Sigmoid colon (tissue), 7 donors: ENCODE results near the gene OAS2. TPM values are rescaled to one million over a fixed set of nuclear protein-coding genes. Genes with fewer than 3 reads are reported as not detected.
A peak's percentile ranks its signal among the peaks of the same experiment; 100 is the strongest.
"Not testable (repeated sequence)": the region's sequence is repeated elsewhere in the genome, so short reads cannot be mapped to it uniquely, and the experiment has no call there.

Experiments used
- DNase-seq: peaks from one replicate; pipeline ENCODE4 v3.0.0-alpha.2; 2019
- H3K27ac ChIP-seq, 4 donors: fragments of 200-600 bp; sonication (generic); one replicate each; pipeline ENCODE4 v1.5.1; 2016 to 2019; ENCODE audit warnings: mild to moderate bottlenecking in 1 of 4
- H3K27me3 ChIP-seq, 3 donors: fragments of 200-600 bp; sonication (generic); one replicate each; pipeline ENCODE4 v1.5.1; 2019; ENCODE audit warnings: mild to moderate bottlenecking in 1 of 3
- H3K36me3 ChIP-seq, 4 donors: fragments of 200-600 bp; sonication (generic); one replicate each; pipeline ENCODE4 v1.5.1; 2016 to 2019
- H3K4me1 ChIP-seq, 4 donors: fragments of 200-600 bp; sonication (generic); one replicate each; pipeline ENCODE4 v1.5.1; 2017 to 2019
- H3K4me3 ChIP-seq, 4 donors: fragments of 200-600 bp; sonication (generic); one replicate each; pipeline ENCODE4 v1.5.1; 2017 to 2019; ENCODE audit warnings: mild to moderate bottlenecking in 2 of 4, moderate library complexity in 1 of 4
- H3K9me3 ChIP-seq, 4 donors: fragments of 200-600 bp in 3 of 4; sonication (generic) in 3 of 4; one replicate each; pipeline versions ENCODE4 v1.5.1 to v1.6.1; 2013 to 2019
- EP300 ChIP-seq, 4 donors: sonication (generic); formaldehyde crosslinking; IDR thresholded peaks; one replicate each; pipeline ENCODE4 v1.6.1; 2017; ENCODE audit warnings: antibody characterized with exemption in 4 of 4
- POLR2A ChIP-seq, 2 donors: fragments of 450-650 bp; IDR thresholded peaks; one replicate each; pipeline ENCODE4 v1.6.1; 2016; ENCODE audit warnings: antibody characterized with exemption in 2 of 2, mild to moderate bottlenecking in 2 of 2, moderate library complexity in 2 of 2
- POLR2AphosphoS5 ChIP-seq, 4 donors: sonication (generic); formaldehyde crosslinking; IDR thresholded peaks; one replicate each; pipeline ENCODE4 v1.6.1; 2017; ENCODE audit warnings: antibody characterized with exemption in 4 of 4
- WGBS, 2 donors: extraction: QIAGEN DNeasy Blood & Tissue Kit; methylation state at CpG; one replicate each; pipeline ENCODE4 v1.1.7; 2013; 5-methylcytosine and 5-hydroxymethylcytosine counted together
- intact Hi-C: fragments of 100-400 bp; cut with DNase I; formaldehyde crosslinking; loops from one replicate; pipeline ENCODE4 v1.15.1; 2023
- polyA plus RNA-seq, 3 donors: library from polyadenylated mRNA; stranded (reverse); fragments of 200-250 nt; gene quantifications; one replicate each; pipeline ENCODE4 v1.2.3, GENCODE V29; 2013
- total RNA-seq, 4 donors: library from RNA; depleted of rRNA; stranded (reverse); fragments of >200 nt; gene quantifications; one replicate each; pipeline ENCODE4 v1.1.0, GENCODE V29; 2016
- TF ChIP-seq, protein P1 (sequence below), 4 experiments: fragments of 450-650 bp in 3 of 4; fragments of 200-600 bp in 1 of 4; IDR thresholded peaks; one replicate each; pipeline ENCODE4 v1.5.1; 2016 to 2019; ENCODE audit warnings: antibody characterized with exemption in 4 of 4, mild to moderate bottlenecking in 3 of 4, moderate library complexity in 2 of 4
- donor health status: healthy with polysubstance abuse.
- donor health status: Bipolar disorder and iron deficiency.
- donor health status: healthy.

The OAS2 gene
- total and polyA plus RNA-seq, 7 donors: 2.0 to 28.8 (median 3.9) TPM

DNA sequence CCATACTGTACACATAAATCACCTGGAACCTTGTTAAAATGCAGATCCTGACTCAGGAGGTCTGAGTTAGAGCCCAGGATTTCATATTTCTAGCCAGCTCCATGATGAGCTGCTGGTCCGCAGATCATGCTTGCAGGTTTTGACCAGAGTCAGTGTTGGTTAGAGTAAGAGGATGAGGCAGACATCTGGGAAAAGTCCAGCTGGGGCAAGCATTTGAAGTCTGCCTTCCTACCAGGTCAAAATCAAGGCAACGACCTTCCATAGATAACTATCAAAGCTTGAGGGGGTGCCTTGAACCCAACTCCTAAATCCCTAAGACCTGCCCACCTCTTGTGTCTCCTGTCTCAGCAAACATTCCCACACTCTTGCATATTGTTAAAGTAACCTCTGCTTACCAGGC, 9.2 kb downstream of the OAS2 start:
- no peak overlapping the region for H3K4me3 ChIP-seq
- intact Hi-C loops: no loop called here
- no peak overlapping the region for H3K27ac ChIP-seq
- no peaks in the 10 kb centered on the region for H3K36me3 ChIP-seq
- H3K9me3 ChIP-seq: peaks cover 3 to 8% (median 4%) of the 10 kb centered on the region in 4 donors
- TF ChIP-seq POLR2A (IDR thresholded peaks at IDR 0.05): no peak
- no peaks in the 10 kb centered on the region for H3K27me3 ChIP-seq
- no peak for DNase-seq
- 82 to 94% methylated on average over 2 of the region's 2 CpGs for WGBS, 2 donors
- no peaks in the 10 kb centered on the region for H3K4me1 ChIP-seq

GRCh38 chr12:112988224-112988623, 9.9 kb downstream of the OAS2 start:
- H3K4me1 ChIP-seq: no peaks in the 10 kb centered on the region
- no peaks in the 10 kb centered on the region for H3K27me3 ChIP-seq
- no peak for DNase-seq
- no peak overlapping the region for H3K4me3 ChIP-seq
- intact Hi-C loops: no loop called here
- H3K36me3 ChIP-seq: no peaks in the 10 kb centered on the region
- TF ChIP-seq, protein P1, sequence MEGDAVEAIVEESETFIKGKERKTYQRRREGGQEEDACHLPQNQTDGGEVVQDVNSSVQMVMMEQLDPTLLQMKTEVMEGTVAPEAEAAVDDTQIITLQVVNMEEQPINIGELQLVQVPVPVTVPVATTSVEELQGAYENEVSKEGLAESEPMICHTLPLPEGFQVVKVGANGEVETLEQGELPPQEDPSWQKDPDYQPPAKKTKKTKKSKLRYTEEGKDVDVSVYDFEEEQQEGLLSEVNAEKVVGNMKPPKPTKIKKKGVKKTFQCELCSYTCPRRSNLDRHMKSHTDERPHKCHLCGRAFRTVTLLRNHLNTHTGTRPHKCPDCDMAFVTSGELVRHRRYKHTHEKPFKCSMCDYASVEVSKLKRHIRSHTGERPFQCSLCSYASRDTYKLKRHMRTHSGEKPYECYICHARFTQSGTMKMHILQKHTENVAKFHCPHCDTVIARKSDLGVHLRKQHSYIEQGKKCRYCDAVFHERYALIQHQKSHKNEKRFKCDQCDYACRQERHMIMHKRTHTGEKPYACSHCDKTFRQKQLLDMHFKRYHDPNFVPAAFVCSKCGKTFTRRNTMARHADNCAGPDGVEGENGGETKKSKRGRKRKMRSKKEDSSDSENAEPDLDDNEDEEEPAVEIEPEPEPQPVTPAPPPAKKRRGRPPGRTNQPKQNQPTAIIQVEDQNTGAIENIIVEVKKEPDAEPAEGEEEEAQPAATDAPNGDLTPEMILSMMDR (IDR thresholded peaks at IDR 0.05): no peak
- TF ChIP-seq POLR2AphosphoS5 (IDR thresholded peaks at IDR 0.05) (no peak), EP300 (IDR thresholded peaks at IDR 0.05) (no peak), POLR2A (IDR thresholded peaks at IDR 0.05) (no peak)
- no peak overlapping the region for H3K27ac ChIP-seq
- peaks cover 3 to 8% (median 4%) of the 10 kb centered on the region in 4 donors for H3K9me3 ChIP-seq
- 37 to 42% methylated on average over 3 of the region's 3 CpGs for WGBS, 2 donors

GRCh38 chr12:112988823-112989385, 10.6 kb downstream of the OAS2 start:
- 88 to 91% methylated on average over 3 of the region's 3 CpGs for WGBS, 2 donors
- DNase-seq, intact Hi-C loops: not testable (repeated sequence)

DNA sequence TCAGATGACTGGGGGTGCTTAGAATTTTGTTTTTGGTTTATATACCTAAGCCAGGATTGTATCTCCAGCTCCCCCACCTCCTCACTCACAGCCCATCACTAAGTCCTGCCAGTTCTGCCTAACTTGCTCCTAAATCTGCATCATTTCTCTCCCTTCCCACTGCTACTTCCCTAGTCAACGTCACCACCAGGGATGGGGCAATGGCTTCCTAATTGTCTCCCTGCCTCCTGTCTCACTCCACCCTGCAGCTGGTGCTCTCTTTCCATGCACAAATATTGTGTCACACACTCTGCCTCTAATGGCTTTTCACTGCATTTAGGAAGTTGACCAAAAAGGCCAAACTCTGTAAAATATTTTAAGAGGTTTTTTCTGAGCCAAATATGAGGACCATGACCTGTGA, 11.5 kb downstream of the OAS2 start:
- Histone ChIP-seq H3K36me3 (no peaks in the 10 kb centered on the region), H3K4me1 (no peaks in the 10 kb centered on the region), H3K4me3 (no peak overlapping the region), H3K9me3 (peaks cover 0 to 3% (median 1%) of the 10 kb centered on the region in 4 donors), H3K27ac (no peak overlapping the region), H3K27me3 (no peaks in the 10 kb centered on the region)
- TF ChIP-seq, protein P1 (IDR thresholded peaks at IDR 0.05): no peak
- TF ChIP-seq POLR2AphosphoS5 (IDR thresholded peaks at IDR 0.05) (no peak), EP300 (IDR thresholded peaks at IDR 0.05) (no peak), POLR2A (IDR thresholded peaks at IDR 0.05) (no peak)
- intact Hi-C loops: no loop called here
- WGBS, 2 donors: 71 to 72% methylated on average over 1 of the region's 1 CpG
- DNase-seq: no peak

More at GRCh38 chr12:112988823-112989385, 10.6 kb downstream of the OAS2 start:
- not testable (repeated sequence) for H3K27ac ChIP-seq, H3K9me3 ChIP-seq, H3K36me3 ChIP-seq, H3K4me3 ChIP-seq, H3K4me1 ChIP-seq, H3K27me3 ChIP-seq

DNA sequence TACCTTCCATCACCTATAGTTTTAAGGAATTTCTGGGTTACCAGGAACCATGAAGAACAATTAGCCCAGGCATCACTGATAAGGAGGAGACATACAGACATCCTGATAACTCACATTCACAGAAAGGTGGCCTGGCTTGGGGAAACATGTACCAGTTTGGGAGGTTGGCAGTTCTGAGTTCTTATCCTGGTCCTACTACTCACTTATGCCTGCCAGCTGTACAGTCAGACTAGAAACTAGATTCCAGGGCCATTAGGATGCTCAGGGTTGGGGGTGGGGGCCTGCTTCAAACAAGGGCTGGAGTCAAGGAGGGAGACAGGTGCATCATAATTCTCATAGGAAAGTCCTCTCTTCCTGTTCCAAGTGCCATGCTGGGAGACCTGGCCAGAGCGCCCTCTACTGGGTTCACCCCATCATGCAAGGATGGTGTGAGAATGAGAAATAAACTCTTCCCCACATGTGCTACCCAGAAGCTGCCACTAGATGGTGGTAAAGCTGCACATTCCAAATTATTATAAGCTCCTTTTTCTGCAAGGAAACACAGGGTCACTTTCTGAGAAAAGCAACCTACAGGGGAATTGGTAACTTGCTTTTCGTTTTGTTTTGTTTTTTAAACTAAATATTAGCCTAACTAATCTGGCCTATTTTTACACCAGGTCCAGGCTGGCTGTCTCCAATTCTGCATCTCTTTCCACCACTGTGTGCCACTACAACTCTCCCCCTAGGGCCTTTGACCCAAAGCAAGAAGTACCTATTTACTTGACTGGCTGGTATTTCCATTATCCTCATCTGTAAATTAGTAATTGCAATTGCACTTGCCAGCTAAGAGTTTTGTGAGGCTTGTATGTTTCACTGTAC, 14.5 kb downstream of the OAS2 start:
- Histone ChIP-seq H3K4me3 (no peak overlapping the region), H3K36me3 (peaks cover 0 to 2% (median 0%) of the 10 kb centered on the region in 4 donors), H3K4me1 (no peaks in the 10 kb centered on the region), H3K27me3 (no peaks in the 10 kb centered on the region), H3K27ac (no peak overlapping the region), H3K9me3 (no peaks in the 10 kb centered on the region)
- TF ChIP-seq POLR2AphosphoS5 (IDR thresholded peaks at IDR 0.05) (no peak), POLR2A (IDR thresholded peaks at IDR 0.05) (no peak)
- TF ChIP-seq, protein P1 (IDR thresholded peaks at IDR 0.05): peak in 3 of 4 experiments; percentile 26 to 87 (median 69)
- 15 to 19% methylated on average over 2 of the region's 2 CpGs for WGBS, 2 donors
- DNase-seq: no peak
- intact Hi-C loops: no loop called here
